Measurements from ENCODE around the gene C17orf50. TPM values are rescaled to one million over a fixed set of nuclear protein-coding genes. Genes with fewer than 3 reads are reported as not detected.

C17orf50 gene
- total RNA-seq, 1 donor from 2014 or later = not detected

- H3K36me3 ChIP-seq (ENCODE audit: control insufficient read depth, insufficient read depth, low read length) = no peaks in the 10 kb centered on the region
- H3K4me3 ChIP-seq (ENCODE audit: low read depth, low read length) = no peak overlapping the region
- peaks cover 4% of the 10 kb centered on the region for H3K27me3 ChIP-seq (ENCODE audit: control insufficient read depth, insufficient read depth, low read length)
- no peak for TF ChIP-seq CTCF (IDR thresholded peaks at IDR 0.05; ENCODE audit: insufficient read depth, low read length, poor library complexity, severe bottlenecking)
- DNase-seq (ENCODE audit: low read depth) = no peak
These were observed 5.2 kb downstream of the C17orf50 start for GRCh38 chr17:35765756-35766488.

- DNase-seq (ENCODE audit: low read depth) = no peak
- peaks cover 4% of the 10 kb centered on the region for H3K27me3 ChIP-seq (ENCODE audit: control insufficient read depth, insufficient read depth, low read length)
- no peak overlapping the region for H3K4me3 ChIP-seq (ENCODE audit: low read depth, low read length)
- no peaks in the 10 kb centered on the region for H3K36me3 ChIP-seq (ENCODE audit: control insufficient read depth, insufficient read depth, low read length)
- TF ChIP-seq CTCF (IDR thresholded peaks at IDR 0.05; ENCODE audit: insufficient read depth, low read length, poor library complexity, severe bottlenecking) = no peak
These were observed 5.8 kb downstream of the C17orf50 start for GRCh38 chr17:35766489-35766877.

- H3K4me3 ChIP-seq (ENCODE audit: low read depth, low read length) = no peak overlapping the region
- DNase-seq (ENCODE audit: low read depth) = no peak
- H3K27me3 ChIP-seq (ENCODE audit: control insufficient read depth, insufficient read depth, low read length) = peaks cover 7% of the 10 kb centered on the region
- no peaks in the 10 kb centered on the region for H3K36me3 ChIP-seq (ENCODE audit: control insufficient read depth, insufficient read depth, low read length)
- TF ChIP-seq CTCF (IDR thresholded peaks at IDR 0.05; ENCODE audit: insufficient read depth, low read length, poor library complexity, severe bottlenecking) = peak; percentile 62
These were observed 6.3 kb downstream of the C17orf50 start for GRCh38 chr17:35766903-35767510.

- no peak for DNase-seq (ENCODE audit: low read depth)
- Histone ChIP-seq H3K36me3 (ENCODE audit: control insufficient read depth, insufficient read depth, low read length) (no peaks in the 10 kb centered on the region), H3K27me3 (ENCODE audit: control insufficient read depth, insufficient read depth, low read length) (peaks cover 17% of the 10 kb centered on the region), H3K4me3 (ENCODE audit: low read depth, low read length) (no peak overlapping the region)
- TF ChIP-seq CTCF (IDR thresholded peaks at IDR 0.05; ENCODE audit: insufficient read depth, low read length, poor library complexity, severe bottlenecking) = no peak
These were observed 8.1 kb downstream of the C17orf50 start for GRCh38 chr17:35768797-35769196.

GRCh38 chr17:35769895-35770486 lies 9.3 kb downstream of the C17orf50 start:
- peak; percentile 20 for TF ChIP-seq CTCF (IDR thresholded peaks at IDR 0.05; ENCODE audit: insufficient read depth, low read length, poor library complexity, severe bottlenecking)
- Histone ChIP-seq H3K4me3 (ENCODE audit: low read depth, low read length) (no peak overlapping the region), H3K36me3 (ENCODE audit: control insufficient read depth, insufficient read depth, low read length) (no peaks in the 10 kb centered on the region), H3K27me3 (ENCODE audit: control insufficient read depth, insufficient read depth, low read length) (peaks cover 17% of the 10 kb centered on the region)
- no peak for DNase-seq (ENCODE audit: low read depth)

All from kidney epithelial cell (primary cell).